A673 (cell line): ENCODE data around the gene PEX16.

Source experiments
- EZH2 ChIP-seq: fragments of 200-600 bp; sonication (generic); IDR thresholded peaks from 2 replicates; pipeline ENCODE4 v1.6.1; 2017; ENCODE audit warnings: borderline replicate concordance, low read depth, mild to moderate bottlenecking, mixed read lengths, antibody characterized with exemption, low read length; ENCODE audit not compliant: poor library complexity, severe bottlenecking
- TF ChIP-seq, protein P1 (sequence below): fragments of 300-800, 200-600 bp; sonication (generic); conservative IDR thresholded peaks from 2 replicates; pipeline ENCODE4 v1.5.1; 2017; ENCODE audit warnings: low read depth, mild to moderate bottlenecking, antibody characterized with exemption, low read length, moderate library complexity, mixed read lengths

DNA sequence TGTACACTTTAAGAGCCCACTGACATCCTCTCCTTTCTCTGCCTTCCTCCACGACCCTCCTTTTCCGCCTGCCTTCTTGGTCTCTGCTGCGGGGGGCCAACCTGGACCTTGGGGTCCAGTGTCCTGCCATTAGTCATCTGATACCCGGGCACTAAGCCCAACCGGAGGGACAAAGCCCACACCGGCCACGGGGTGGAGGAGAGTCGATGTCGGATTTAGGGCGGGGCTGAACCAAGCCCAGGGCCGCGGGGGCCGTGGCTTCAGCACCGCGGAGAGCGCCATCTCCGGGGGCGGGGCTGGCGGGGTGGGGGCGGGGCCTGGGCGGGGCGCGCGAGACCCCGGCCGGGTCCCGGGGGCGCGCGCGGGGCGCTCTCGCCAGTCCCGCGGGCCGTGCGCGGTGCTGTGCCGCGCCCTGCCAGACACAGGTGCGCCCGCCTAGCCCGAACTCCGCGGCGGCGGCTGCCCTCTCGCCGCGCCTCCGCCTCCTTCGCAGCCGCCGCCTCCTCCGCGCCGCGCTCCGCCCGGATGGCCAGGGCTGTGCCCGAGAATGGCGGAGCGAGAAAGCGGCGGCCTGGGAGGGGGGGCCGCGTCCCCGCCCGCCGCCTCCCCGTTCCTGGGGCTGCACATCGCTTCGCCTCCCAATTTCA is 32.3 kb downstream of the PEX16 start, which contains the start of gene MAPK8IP1:
- TF ChIP-seq, protein P1, sequence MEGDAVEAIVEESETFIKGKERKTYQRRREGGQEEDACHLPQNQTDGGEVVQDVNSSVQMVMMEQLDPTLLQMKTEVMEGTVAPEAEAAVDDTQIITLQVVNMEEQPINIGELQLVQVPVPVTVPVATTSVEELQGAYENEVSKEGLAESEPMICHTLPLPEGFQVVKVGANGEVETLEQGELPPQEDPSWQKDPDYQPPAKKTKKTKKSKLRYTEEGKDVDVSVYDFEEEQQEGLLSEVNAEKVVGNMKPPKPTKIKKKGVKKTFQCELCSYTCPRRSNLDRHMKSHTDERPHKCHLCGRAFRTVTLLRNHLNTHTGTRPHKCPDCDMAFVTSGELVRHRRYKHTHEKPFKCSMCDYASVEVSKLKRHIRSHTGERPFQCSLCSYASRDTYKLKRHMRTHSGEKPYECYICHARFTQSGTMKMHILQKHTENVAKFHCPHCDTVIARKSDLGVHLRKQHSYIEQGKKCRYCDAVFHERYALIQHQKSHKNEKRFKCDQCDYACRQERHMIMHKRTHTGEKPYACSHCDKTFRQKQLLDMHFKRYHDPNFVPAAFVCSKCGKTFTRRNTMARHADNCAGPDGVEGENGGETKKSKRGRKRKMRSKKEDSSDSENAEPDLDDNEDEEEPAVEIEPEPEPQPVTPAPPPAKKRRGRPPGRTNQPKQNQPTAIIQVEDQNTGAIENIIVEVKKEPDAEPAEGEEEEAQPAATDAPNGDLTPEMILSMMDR = 0 out of 2 replicates have a peak, but pooled peaks have one; percentile 12
- no peak for TF ChIP-seq EZH2
